Left ventricle myocardium inferior (tissue), 1 donor: Measurements from ENCODE around the gene TRAPPC12. TPM values are rescaled to one million over a fixed set of nuclear protein-coding genes. Genes with fewer than 3 reads are reported as not detected.

Experiments used
- DNase-seq: peaks from one replicate; pipeline ENCODE4 v3.0.0-alpha.2; 2020
- H3K27ac ChIP-seq: fragments of 200-600 bp; replicated peaks from 2 replicates; pipeline ENCODE4 v1.8.0; 2021
- H3K27me3 ChIP-seq: fragments of 200-600 bp; 2 replicates; pipeline ENCODE4 v1.8.0; 2021; ENCODE audit warnings: low read depth
- H3K36me3 ChIP-seq: fragments of 200-600 bp; 2 replicates; pipeline ENCODE4 v1.8.0; 2021
- H3K4me1 ChIP-seq: fragments of 200-600 bp; 2 replicates; pipeline ENCODE4 v1.8.0; 2021
- H3K4me3 ChIP-seq: fragments of 200-600 bp; 2 replicates; pipeline ENCODE4 v1.8.0; 2021; ENCODE audit warnings: mild to moderate bottlenecking, moderate library complexity
- H3K9me3 ChIP-seq: fragments of 200-600 bp; replicated peaks from 2 replicates; pipeline ENCODE4 v1.8.0; 2021
- intact Hi-C: fragments of 100-400 bp; cut with micrococcal nuclease; formaldehyde crosslinking; loops from one replicate; pipeline ENCODE4 v1.11.0; 2022
- total RNA-seq: library from RNA; stranded (reverse); fragmentation: NEBNext Ultra II Directional; extraction: Animal tissue kit (Norgen Biotek cat#: 25700); gene quantifications from one replicate; pipeline ENCODE4 v1.2.1, GENCODE V29; 2021
- TF ChIP-seq, protein P1 (sequence below): fragments of 200-600 bp; IDR thresholded peaks from 2 replicates; pipeline ENCODE4 v1.8.0; 2021; ENCODE audit warnings: antibody characterized with exemption, mild to moderate bottlenecking, borderline replicate concordance
- donor health status: DM: no; HTN: yes; CAD: no; lungs with severe emphysema.

Gene TRAPPC12
- total RNA-seq, 1 donor from 2014 or later: 127 TPM

DNA sequence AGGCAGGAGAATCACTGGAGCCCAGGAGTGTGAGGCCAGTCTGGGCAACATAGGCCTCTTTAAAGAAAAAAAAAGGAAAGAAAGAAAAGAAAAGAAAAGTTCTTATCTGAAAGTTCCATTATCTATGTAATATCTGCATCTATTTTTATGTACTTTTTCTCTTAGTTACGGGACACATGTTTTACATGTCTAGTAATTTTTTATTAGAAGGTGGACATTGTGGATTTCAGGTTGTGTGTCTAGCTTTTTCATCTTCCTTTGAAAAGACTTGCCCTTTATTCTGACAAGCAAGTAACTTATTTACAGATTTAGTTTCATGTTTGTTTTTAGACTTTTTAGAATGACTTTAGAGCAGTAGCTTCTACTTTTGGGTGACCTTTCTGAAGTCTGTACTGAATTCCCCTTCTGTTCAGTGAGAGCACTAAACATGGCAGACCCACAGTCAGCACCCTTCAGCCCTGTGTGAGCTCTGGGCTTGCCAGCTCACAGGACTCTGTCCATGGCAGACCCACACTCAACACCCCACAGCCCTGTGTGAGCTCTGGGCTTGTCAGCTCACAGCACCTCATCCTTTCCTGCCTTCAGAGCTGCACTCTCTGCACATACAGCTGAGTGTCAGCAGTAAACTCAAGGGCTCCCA lies 17.5 kb downstream of the TRAPPC12 start:
- TF ChIP-seq, protein P1, sequence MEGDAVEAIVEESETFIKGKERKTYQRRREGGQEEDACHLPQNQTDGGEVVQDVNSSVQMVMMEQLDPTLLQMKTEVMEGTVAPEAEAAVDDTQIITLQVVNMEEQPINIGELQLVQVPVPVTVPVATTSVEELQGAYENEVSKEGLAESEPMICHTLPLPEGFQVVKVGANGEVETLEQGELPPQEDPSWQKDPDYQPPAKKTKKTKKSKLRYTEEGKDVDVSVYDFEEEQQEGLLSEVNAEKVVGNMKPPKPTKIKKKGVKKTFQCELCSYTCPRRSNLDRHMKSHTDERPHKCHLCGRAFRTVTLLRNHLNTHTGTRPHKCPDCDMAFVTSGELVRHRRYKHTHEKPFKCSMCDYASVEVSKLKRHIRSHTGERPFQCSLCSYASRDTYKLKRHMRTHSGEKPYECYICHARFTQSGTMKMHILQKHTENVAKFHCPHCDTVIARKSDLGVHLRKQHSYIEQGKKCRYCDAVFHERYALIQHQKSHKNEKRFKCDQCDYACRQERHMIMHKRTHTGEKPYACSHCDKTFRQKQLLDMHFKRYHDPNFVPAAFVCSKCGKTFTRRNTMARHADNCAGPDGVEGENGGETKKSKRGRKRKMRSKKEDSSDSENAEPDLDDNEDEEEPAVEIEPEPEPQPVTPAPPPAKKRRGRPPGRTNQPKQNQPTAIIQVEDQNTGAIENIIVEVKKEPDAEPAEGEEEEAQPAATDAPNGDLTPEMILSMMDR: no peak
- no peak for DNase-seq
- Histone ChIP-seq H3K27me3 (no peaks in the 10 kb centered on the region), H3K36me3 (peaks cover 64% of the 10 kb centered on the region), H3K4me1 (peaks cover 28% of the 10 kb centered on the region), H3K4me3 (no peak overlapping the region), H3K9me3 (peaks cover 24% of the 10 kb centered on the region), H3K27ac (no peak overlapping the region)
- intact Hi-C loops: no loop called here

DNA sequence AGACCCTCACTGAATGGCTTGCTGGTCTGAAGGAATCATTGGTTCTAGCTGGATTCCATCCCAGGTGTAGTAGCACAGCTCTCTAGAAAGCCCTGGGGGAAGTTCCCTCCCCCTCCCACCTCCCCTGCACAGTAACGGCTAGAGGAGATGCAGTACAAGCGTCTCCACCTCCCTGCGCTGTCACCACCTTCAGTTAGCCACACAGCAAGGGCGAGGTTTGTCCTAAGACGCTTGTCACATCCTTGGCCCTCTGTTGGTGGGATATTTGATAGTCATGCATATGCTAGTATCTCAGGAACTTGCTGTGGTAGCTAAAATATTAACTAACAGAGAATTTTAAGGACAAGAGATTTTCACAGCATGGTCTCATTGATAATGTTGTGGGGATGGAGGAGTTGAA lies 19.4 kb downstream of the TRAPPC12 start:
- Histone ChIP-seq H3K27ac (peak overlapping the region; percentile 71), H3K36me3 (peaks cover 63% of the 10 kb centered on the region), H3K27me3 (no peaks in the 10 kb centered on the region), H3K4me1 (peaks cover 28% of the 10 kb centered on the region), H3K9me3 (peaks cover 24% of the 10 kb centered on the region), H3K4me3 (no peak overlapping the region)
- DNase-seq: no peak
- TF ChIP-seq, protein P1: no peak
- intact Hi-C loops: no loop called here

DNA sequence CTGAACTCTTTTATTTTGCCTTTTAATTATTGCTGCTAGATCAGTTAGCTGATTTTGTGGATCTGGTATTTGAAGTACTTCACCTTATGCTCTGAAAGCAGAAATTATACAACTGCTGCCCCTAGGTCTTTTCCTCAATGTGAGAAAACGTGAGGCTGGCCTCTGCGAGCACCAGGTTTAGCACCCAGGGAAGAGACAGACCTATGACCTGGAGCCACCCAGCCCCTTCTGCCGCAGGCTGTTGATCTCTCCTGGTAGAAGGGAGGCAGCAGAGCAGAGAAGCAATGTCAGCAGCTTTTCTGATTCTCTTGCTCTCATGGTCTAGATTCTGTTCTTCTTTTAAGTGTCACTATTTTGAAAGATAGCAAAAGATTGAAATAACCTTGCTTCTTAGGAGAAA lies 19.9 kb downstream of the TRAPPC12 start:
- DNase-seq: no peak
- H3K27me3 ChIP-seq: no peaks in the 10 kb centered on the region
- intact Hi-C loops: no loop called here
- peaks cover 62% of the 10 kb centered on the region for H3K36me3 ChIP-seq
- H3K9me3 ChIP-seq: peaks cover 24% of the 10 kb centered on the region
- H3K4me1 ChIP-seq: peaks cover 28% of the 10 kb centered on the region
- TF ChIP-seq, protein P1: no peak
- H3K4me3 ChIP-seq: peak overlapping the region; percentile 36
- peak overlapping the region; percentile 71 for H3K27ac ChIP-seq

DNA sequence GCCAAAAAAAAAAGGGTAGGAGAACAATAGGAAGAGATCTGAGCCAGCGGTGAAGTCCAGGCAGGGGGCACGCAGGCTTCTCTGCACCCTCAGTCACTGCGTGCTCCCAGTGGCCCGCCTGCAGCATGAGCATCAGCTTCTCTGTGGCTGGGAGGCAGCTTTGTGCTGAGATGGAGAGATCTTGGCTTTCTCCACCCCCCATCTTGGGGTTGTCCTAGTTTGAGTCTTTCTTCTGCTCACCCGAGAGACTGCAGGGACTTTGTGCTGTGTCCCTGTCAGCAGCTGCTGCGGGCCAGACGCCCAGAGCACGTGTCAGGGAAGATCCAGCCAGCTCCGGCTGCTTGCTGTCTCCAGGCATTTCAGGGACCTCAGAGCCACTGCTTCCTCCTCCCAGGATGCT lies 20.3 kb downstream of the TRAPPC12 start:
- Histone ChIP-seq H3K4me1 (peaks cover 28% of the 10 kb centered on the region), H3K36me3 (peaks cover 60% of the 10 kb centered on the region), H3K27ac (peak overlapping the region; percentile 71), H3K4me3 (peak overlapping the region; percentile 36), H3K9me3 (peaks cover 24% of the 10 kb centered on the region), H3K27me3 (no peaks in the 10 kb centered on the region)
- DNase-seq: peak; percentile 76
- TF ChIP-seq, protein P1: no peak
- intact Hi-C loops: no loop called here

DNA sequence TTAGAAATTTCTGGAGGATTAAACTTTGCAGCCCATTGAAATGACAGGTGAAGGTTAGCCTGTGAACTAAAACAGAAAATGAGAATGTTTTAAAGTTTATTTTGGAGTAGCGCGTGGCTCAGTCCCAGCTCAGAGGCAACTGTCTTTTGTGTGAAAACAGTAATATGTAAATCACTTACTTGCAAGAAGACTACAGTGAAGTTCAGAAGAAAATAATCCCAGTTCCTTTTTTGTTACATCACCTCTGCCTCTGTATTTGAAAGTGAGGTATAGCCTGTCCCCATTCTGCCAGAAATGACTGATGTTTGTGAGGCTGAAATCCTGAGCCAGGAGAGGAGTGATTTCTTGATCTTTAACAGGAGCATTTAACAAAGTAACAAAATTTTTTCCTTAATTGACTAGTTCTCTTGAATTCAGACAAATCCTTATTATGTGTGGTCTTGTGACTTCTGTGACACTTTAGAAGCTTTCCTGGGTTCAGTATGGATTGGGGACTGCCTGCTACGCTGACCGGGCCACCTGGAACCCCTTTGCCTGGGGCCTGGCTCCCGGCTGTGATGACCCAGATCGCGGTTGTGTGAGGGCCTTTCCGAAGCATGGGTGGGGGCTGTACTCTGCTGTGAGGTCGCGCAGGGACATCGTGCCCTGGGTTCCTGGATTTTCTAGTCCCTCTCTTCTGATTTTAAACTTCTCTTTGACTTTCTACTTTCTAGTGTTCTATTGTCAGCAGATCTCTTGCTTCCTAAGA lies 24.3 kb downstream of the TRAPPC12 start:
- Histone ChIP-seq H3K27ac (peak overlapping the region; percentile 75), H3K4me1 (peaks cover 45% of the 10 kb centered on the region), H3K27me3 (no peaks in the 10 kb centered on the region), H3K4me3 (no peak overlapping the region), H3K9me3 (no peaks in the 10 kb centered on the region), H3K36me3 (peaks cover 24% of the 10 kb centered on the region)
- intact Hi-C loops: no loop called here
- no peak for DNase-seq
- TF ChIP-seq, protein P1: no peak
